HG03442 (cell line): Measurements from ENCODE around the gene TRPV3.
"Not testable (repeated sequence)": the region's sequence is repeated elsewhere in the genome, so short reads cannot be mapped to it uniquely, and the experiment has no call there.

ENCODE experiments used
- ATAC-seq: cut with Tn5 transposase; IDR thresholded peaks from one replicate; pipeline ENCODE4 v1.9.1; 2021; ENCODE audit warnings: mild to moderate bottlenecking, moderate library complexity; ENCODE audit not compliant: unreplicated experiment

Gene TRPV3

GRCh38 chr17:3574231-3574630, 16.6 kb upstream of the TRPV3 start:
- ATAC-seq, result no peak

- ATAC-seq, result no peak
Observed at GRCh38 chr17:3573246-3574100, 15.9 kb upstream of the TRPV3 start.

DNA sequence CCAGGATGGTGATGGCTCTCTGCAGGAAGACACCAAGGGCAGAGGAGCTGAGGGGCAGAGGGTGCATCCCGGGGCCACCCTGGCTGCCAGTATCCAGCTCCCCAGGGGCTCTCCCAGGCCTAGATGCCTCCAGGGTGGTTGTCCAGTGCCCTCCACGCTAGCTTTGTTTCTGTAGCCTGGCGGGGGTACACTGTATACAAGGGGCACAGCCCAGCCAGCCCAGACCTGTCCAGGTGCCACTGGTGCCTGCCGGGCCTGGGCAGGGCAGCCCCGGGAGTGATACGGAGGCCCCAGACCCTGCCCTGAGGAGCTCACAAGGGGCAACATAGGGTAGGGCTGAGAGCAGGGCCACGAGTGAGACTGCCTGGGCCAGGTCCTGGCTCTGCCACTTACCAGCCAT, 14.6 kb upstream of the TRPV3 start:
- ATAC-seq, result no peak

DNA sequence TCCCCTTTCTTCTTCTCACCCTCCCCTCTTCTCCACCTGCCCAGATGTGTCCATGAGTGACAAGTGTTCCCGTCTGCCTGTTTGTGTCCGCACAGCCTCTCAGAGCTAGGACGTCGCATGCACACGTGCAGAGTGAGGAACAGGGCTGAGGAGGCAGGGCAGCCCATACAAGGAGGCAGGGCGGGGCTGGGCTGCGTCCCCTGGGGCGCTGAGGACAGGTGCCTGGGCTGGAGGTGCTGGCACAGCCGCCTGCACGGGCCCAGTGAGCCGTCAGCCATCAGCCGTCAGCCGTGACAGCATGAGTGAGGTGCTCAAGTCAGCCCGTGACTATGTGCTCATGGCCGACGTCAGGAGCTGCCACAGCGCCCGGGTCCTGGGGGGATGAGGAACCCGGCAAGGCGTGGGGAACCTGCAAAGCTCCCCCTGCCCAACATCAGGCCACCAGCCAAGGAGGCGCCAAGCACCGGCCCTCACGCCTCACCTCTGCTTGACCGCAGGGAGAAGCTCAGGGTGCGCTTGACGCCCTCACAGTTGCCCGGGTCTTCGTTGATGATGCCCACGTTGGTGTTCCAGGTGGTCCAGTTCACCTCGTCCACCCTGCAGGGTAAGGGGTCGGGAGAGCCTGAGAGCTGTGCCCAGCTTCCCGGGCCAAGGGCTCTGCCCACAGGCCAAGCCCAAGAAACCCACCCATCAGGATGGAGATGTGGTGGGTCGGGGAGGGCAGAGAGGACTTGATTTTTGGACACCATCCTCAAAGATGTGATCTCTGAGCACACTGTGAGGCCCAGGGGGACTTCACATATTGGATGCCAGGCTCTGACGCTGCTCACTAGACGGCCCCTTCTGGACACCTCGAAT, 13.7 kb upstream of the TRPV3 start:
- ATAC-seq, result no peak

- no peak for ATAC-seq
Observed at GRCh38 chr17:3569534-3570137, 12.0 kb upstream of the TRPV3 start.

DNA sequence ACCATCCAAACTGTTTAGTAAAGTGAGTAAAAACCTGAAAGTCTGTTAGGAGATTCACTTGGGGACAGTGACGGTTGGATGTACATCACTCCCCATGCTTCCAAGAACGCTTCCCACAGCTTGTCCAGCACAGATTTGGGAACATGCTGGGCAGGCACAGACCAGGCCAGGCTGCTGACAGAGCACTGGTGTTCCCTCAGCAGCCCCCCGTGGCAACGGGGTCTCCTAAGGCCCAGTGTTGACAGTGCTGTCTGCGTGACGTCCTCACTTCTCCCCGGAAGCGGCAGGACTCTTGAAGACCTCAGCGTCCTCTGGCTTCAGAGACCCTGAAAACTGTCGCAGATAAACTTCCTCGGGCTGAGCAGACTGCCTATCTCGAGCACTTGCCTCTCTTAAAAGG, 8.9 kb upstream of the TRPV3 start:
- no peak for ATAC-seq

- no peak for ATAC-seq
Observed at GRCh38 chr17:3565143-3565542, 7.5 kb upstream of the TRPV3 start.

GRCh38 chr17:3564241-3564640, 6.6 kb upstream of the TRPV3 start:
- not testable (repeated sequence) for ATAC-seq

GRCh38 chr17:3559270-3559645, 1.6 kb upstream of the TRPV3 start:
- ATAC-seq, result no peak

DNA sequence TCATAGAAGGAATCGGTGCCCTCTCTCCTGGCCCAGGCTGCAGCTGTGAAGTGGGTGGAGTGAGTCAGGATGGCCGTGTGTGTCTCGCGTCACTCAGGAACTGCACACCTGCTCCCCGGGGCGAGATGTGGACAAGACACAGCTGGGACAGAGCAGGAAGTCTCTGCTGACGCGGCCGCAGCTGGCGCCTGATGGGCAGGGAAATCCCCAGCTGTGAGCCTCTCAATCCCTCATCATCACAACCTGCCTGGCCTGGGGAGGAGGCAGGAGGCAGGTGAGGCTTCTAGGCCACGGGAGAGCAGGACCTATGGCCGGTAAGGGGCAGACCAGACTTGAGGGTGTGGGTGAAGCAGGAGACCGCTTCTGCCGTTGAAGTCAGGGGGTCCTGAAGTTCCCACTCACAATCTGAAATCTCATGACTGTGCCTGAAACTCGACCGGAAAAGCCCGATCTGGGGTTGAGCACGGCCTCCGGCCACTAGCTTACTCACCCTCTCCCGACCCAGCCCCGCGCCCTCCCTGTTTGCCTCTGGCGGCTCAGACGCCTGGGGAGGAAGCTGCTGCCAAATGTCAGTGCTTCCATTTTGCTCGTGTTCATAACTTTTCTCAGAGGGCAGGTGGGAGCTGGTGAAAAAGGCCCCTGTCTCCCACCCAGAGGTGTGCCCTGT, 1.1 kb upstream of the TRPV3 start:
- ATAC-seq, result peak; percentile 71

GRCh38 chr17:3556916-3557767, 470 bp downstream of the TRPV3 start:
- peak; percentile 4 for ATAC-seq

DNA sequence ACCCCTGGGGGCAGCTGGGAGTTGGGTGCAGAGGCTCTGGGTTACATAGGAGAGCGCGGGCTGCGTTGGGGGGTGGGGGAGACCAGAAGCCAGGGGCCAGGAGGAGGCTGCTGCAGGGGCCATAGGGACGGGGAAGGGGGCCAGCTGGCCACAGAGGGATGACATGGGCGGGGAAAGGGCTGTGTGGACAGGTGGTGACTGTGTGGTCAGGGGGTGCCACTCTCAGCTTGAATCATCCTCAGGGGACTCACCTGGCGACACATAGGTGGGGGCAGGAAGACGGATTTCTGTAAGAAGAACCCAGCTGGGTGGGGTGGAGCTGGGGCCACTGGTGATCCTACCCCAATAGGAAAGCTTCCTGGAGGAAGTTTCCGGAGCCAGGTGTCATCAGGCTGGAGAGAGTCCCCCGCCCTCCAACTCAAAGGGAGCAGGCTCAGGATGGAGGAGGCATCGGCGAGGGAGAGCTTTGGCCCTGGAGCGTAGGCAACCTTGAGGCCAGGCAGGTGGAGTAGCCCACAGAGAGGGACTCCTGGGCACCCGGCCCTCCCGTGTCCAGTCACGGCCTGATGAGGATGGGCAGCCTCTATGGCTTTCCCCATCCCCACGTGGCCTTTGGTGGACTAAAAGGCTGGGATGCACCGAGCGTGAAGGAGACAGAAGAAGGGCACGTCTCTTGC, 1.2 kb downstream of the TRPV3 start:
- ATAC-seq, result no peak

GRCh38 chr17:3555189-3555796, 2.3 kb downstream of the TRPV3 start:
- no peak for ATAC-seq

DNA sequence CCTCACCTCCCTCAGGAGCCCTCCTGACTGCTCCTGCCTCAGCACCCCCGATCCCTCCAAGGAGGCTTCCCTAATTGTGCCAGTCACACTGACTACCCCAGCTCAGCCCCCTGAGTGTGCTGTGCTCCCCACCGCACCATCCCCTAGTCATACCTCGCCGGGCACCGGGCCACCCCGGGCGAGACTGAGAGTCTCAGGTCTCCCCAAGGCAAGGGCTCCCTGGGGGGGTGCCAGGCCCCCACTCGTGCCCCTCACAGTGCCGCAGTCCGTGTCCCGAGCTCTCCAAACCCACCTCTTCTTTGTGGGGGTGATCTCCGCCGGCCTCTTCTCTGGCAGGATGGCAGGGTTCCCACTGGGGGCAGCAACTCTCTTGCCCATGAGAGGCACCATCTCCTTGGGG, 3.2 kb downstream of the TRPV3 start:
- no peak for ATAC-seq

GRCh38 chr17:3553419-3554401, 3.9 kb downstream of the TRPV3 start:
- ATAC-seq, result no peak

- no peak for ATAC-seq
Observed at GRCh38 chr17:3552916-3553315, 4.7 kb downstream of the TRPV3 start.

DNA sequence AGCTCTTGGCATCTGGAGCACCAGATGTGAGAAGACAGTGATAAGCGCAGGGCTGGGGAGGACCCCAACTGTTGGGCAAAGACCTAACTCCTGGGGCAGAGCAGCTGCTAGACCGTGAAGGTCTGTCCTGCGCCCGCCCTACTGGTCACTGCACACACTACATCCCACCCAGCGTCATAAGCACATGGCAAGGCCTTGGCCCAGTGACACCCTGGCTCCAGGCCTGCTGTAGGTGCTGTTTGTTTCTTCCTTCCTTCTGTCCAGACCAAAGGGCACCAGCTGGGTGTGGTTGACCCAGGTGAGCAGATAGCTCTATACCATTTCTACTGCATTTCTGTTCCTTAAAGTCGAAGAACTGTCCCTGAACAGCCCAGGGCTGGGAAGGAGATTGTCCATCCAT, 6.4 kb downstream of the TRPV3 start:
- ATAC-seq, result no peak

- no peak for ATAC-seq
Observed at GRCh38 chr17:3549610-3550162, 7.9 kb downstream of the TRPV3 start.
